Upper lobe of right lung (tissue), 1 donor: Measurements from ENCODE around the gene PRKG1. TPM values are rescaled to one million over a fixed set of nuclear protein-coding genes. Genes with fewer than 3 reads are reported as not detected.

ENCODE experiments used
- ATAC-seq: fragments of 200-7000 bp; cut with Tn5 transposase; one replicate; pipeline ENCODE4 v1.9.1; 2020; ENCODE audit warnings: mild to moderate bottlenecking, moderate library complexity
- DNase-seq: peaks from one replicate; pipeline ENCODE4 v3.0.0-alpha.2; 2020
- H3K27ac ChIP-seq: fragments of 200-600 bp; one replicate; pipeline ENCODE4 v1.8.0; 2022
- H3K27me3 ChIP-seq: fragments of 200-600 bp; one replicate; pipeline ENCODE4 v1.8.0; 2022; ENCODE audit warnings: mild to moderate bottlenecking
- H3K36me3 ChIP-seq: fragments of 200-600 bp; one replicate; pipeline ENCODE4 v1.8.0; 2022
- H3K4me1 ChIP-seq: fragments of 200-600 bp; one replicate; pipeline ENCODE4 v1.8.0; 2022
- H3K4me3 ChIP-seq: fragments of 200-600 bp; one replicate; pipeline ENCODE4 v1.8.0; 2022; ENCODE audit warnings: mild to moderate bottlenecking
- H3K9me3 ChIP-seq: fragments of 200-600 bp; one replicate; pipeline ENCODE4 v1.8.0; 2022
- intact Hi-C: fragments of 100-400 bp; cut with DNase I; formaldehyde crosslinking; loops from one replicate; pipeline ENCODE4 v1.11.0; 2022
- total RNA-seq: library from RNA; stranded (reverse); fragmentation: NEBNext Ultra II Directional; extraction: Animal tissue kit (Norgen Biotek cat#: 25700); gene quantifications from one replicate; pipeline ENCODE4 v1.2.1, GENCODE V29; 2021
- TF ChIP-seq, protein P1 (sequence below): fragments of 200-600 bp; IDR thresholded peaks from one replicate; pipeline ENCODE4 v1.8.0; 2022; ENCODE audit warnings: antibody characterized with exemption
- donor health status: DM: no; HTN: yes; CAD: no; lungs with severe emphysema.

Gene PRKG1
- total RNA-seq, 1 donor from 2014 or later: 30.0 TPM

DNA sequence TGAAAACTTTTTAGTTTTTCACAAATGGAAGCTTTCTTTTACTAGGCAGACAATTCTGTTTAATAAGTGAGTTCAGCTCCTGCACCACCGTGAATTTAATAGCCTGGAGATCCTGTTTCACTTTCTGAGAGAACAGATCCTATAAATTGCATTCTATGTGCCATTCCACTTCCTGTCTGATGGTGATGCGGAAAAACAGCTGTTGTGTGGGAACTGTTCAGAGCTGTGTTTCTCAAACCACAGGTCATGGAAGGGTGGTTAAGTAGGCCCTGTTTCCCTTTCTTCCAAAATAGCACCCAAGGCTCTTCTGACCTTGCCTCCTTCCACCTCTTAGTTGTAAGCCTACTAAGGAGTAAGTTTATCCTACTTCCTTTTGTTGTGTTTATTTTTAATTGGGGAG lies 1142.6 kb downstream of the PRKG1 start:
- Histone ChIP-seq H3K27me3 (no peaks in the 10 kb centered on the region), H3K9me3 (no peaks in the 10 kb centered on the region), H3K36me3 (no peaks in the 10 kb centered on the region), H3K27ac (peak overlapping the region; percentile 12), H3K4me3 (no peak overlapping the region), H3K4me1 (no peaks in the 10 kb centered on the region)
- ATAC-seq (peak; percentile 73), DNase-seq (no peak)
- intact Hi-C loops: no loop called here
- TF ChIP-seq, protein P1, sequence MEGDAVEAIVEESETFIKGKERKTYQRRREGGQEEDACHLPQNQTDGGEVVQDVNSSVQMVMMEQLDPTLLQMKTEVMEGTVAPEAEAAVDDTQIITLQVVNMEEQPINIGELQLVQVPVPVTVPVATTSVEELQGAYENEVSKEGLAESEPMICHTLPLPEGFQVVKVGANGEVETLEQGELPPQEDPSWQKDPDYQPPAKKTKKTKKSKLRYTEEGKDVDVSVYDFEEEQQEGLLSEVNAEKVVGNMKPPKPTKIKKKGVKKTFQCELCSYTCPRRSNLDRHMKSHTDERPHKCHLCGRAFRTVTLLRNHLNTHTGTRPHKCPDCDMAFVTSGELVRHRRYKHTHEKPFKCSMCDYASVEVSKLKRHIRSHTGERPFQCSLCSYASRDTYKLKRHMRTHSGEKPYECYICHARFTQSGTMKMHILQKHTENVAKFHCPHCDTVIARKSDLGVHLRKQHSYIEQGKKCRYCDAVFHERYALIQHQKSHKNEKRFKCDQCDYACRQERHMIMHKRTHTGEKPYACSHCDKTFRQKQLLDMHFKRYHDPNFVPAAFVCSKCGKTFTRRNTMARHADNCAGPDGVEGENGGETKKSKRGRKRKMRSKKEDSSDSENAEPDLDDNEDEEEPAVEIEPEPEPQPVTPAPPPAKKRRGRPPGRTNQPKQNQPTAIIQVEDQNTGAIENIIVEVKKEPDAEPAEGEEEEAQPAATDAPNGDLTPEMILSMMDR: no peak

- TF ChIP-seq, protein P1: no peak
- H3K4me1 ChIP-seq: no peaks in the 10 kb centered on the region
- ATAC-seq: no peak
- H3K27ac ChIP-seq: no peak overlapping the region
- no peaks in the 10 kb centered on the region for H3K9me3 ChIP-seq
- intact Hi-C loops: no loop called here
- H3K36me3 ChIP-seq: no peaks in the 10 kb centered on the region
- DNase-seq: no peak
- no peak overlapping the region for H3K4me3 ChIP-seq
- H3K27me3 ChIP-seq: no peaks in the 10 kb centered on the region
These were observed 1143.2 kb downstream of the PRKG1 start for GRCh38 chr10:52217531-52217930.

GRCh38 chr10:52220947-52221346 lies 1146.7 kb downstream of the PRKG1 start:
- intact Hi-C loops: no loop called here
- no peaks in the 10 kb centered on the region for H3K9me3 ChIP-seq

GRCh38 chr10:52221923-52222322 lies 1147.6 kb downstream of the PRKG1 start:
- no peaks in the 10 kb centered on the region for H3K36me3 ChIP-seq
- no peaks in the 10 kb centered on the region for H3K9me3 ChIP-seq
- no peaks in the 10 kb centered on the region for H3K27me3 ChIP-seq
- no peak overlapping the region for H3K4me3 ChIP-seq
- TF ChIP-seq, protein P1: no peak
- no peak overlapping the region for H3K27ac ChIP-seq
- no peaks in the 10 kb centered on the region for H3K4me1 ChIP-seq
- intact Hi-C loops: no loop called here
- ATAC-seq: no peak
- DNase-seq: no peak

More at GRCh38 chr10:52220947-52221346, 1146.7 kb downstream of the PRKG1 start:
- Histone ChIP-seq H3K27me3 (no peaks in the 10 kb centered on the region), H3K4me1 (no peaks in the 10 kb centered on the region), H3K4me3 (no peak overlapping the region), H3K27ac (no peak overlapping the region), H3K36me3 (no peaks in the 10 kb centered on the region)
- TF ChIP-seq, protein P1: no peak
- DNase-seq (no peak), ATAC-seq (no peak)

DNA sequence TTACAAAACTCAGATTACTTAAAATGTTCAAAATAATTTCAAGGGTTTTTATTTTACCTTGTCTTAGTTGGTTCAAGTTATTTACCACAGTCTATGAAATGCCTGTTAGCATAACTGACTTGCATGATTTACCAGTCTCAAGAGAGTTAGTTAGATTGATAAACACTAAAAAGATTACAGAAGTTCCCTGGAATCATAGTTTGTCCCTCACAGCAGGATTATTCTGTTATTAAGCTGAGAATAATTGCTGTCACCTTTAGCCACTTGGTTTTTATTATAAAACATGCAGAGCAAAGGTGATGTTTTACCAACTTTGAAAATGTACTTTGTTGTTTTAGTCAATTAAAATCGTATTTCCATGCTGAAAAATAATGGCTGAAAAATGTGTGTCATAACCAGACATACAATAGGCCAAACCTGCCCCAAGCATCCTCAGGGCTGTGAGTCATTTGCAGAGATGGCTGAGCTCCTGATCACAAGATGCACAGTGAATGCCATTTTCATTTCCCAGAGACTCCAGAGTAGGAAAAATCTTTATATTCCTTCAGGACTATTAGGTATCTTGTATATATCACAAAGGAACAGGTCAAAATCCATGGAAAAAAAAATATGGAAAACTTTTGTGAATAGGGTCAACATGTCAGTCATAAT lies 1152.0 kb downstream of the PRKG1 start:
- Histone ChIP-seq H3K4me3 (no peak overlapping the region), H3K9me3 (no peaks in the 10 kb centered on the region), H3K27me3 (no peaks in the 10 kb centered on the region), H3K4me1 (no peaks in the 10 kb centered on the region), H3K36me3 (no peaks in the 10 kb centered on the region), H3K27ac (no peak overlapping the region)
- ATAC-seq (no peak), DNase-seq (no peak)
- TF ChIP-seq, protein P1: no peak
- intact Hi-C loops: no loop called here

- intact Hi-C loops: no loop called here
- no peak for ATAC-seq
- Histone ChIP-seq H3K4me1 (peaks cover 7% of the 10 kb centered on the region), H3K36me3 (no peaks in the 10 kb centered on the region), H3K27ac (no peak overlapping the region), H3K9me3 (no peaks in the 10 kb centered on the region), H3K27me3 (no peaks in the 10 kb centered on the region), H3K4me3 (no peak overlapping the region)
- DNase-seq: no peak
- TF ChIP-seq, protein P1: no peak
These were observed 1154.3 kb downstream of the PRKG1 start for GRCh38 chr10:52228556-52228955.
